HL-60 (cell line): ENCODE data around the gene CDKN2AIPNL.

ENCODE experiments used
- DNase-seq, 2 experiments: peaks; one replicate each; pipeline ENCODE4 v3.0.0-alpha.2; 2010 to 2020; ENCODE audit warnings: low read depth in 1 of 2, low spot score in 1 of 2
- H3K27ac ChIP-seq: fragments of 250-450 bp; sonication (Bioruptor Pico); replicated peaks from 2 replicates; pipeline ENCODE4 v1.5.1; 2020; ENCODE audit warnings: mild to moderate bottlenecking, moderate library complexity
- H3K27me3 ChIP-seq: fragments of 250-450 bp; sonication (Bioruptor Pico); 2 replicates; pipeline ENCODE4 v1.5.1; 2021; ENCODE audit warnings: mild to moderate bottlenecking, moderate library complexity; ENCODE audit not compliant: insufficient read depth, poor library complexity, severe bottlenecking
- H3K4me3 ChIP-seq: replicated peaks from 2 replicates; pipeline ENCODE4 v1.5.1; 2011; ENCODE audit warnings: mild to moderate bottlenecking, control low read depth, low read length; ENCODE audit not compliant: insufficient read depth
- CTCF ChIP-seq: IDR thresholded peaks from one replicate; pipeline ENCODE4 v1.5.1; 2011; ENCODE audit warnings: low read length, control low read depth, inconsistent platforms; ENCODE audit not compliant: insufficient read depth
- GABPA ChIP-seq: IDR thresholded peaks from 2 replicates; pipeline ENCODE4 v1.6.1; 2012; ENCODE audit warnings: low read depth
- POLR2AphosphoS5 ChIP-seq: IDR thresholded peaks from 2 replicates; pipeline ENCODE4 v1.6.1; 2012; ENCODE audit warnings: low read depth
- REST ChIP-seq: IDR thresholded peaks from 2 replicates; pipeline ENCODE4 v1.6.1; 2012; ENCODE audit warnings: low read depth; ENCODE audit not compliant: insufficient replicate concordance
- SPI1 ChIP-seq: IDR thresholded peaks from 2 replicates; pipeline ENCODE4 v1.6.1; 2012; ENCODE audit warnings: low read depth, mild to moderate bottlenecking, borderline replicate concordance

CDKN2AIPNL gene

DNA sequence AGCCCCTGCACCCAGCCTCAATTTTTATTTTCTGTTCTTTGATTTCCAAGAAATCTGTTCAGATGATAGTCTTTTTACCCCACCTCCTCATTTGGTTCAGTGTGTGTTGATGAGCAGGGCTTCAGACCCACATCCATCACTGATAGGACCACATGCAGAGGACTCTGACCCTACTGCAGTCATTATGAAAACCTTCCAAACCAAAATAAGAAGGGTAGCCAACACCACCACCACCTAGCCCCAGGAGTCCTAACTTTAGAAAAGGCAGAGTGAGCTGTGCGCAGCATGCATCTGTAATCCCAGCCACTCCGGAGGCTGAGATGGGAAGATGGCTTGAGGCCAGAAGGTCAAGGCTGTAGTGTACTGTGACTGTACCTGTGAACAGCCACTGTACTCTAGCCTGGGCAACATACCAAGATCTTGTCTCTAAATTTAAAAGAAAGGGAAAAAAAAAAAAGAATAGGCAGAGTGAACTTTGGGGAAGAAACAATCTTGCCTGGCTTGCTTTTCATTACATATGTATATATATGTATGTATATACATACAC, 13.0 kb downstream of the CDKN2AIPNL start:
- DNase-seq, result no peak
- Histone ChIP-seq H3K27me3 (no peaks in the 10 kb centered on the region), H3K4me3 (no peak overlapping the region), H3K27ac (no peak overlapping the region)
- no peak for TF ChIP-seq REST
- no peak for TF ChIP-seq POLR2AphosphoS5
- no peak for TF ChIP-seq SPI1
- no peak for TF ChIP-seq CTCF
- no peak for TF ChIP-seq GABPA

DNA sequence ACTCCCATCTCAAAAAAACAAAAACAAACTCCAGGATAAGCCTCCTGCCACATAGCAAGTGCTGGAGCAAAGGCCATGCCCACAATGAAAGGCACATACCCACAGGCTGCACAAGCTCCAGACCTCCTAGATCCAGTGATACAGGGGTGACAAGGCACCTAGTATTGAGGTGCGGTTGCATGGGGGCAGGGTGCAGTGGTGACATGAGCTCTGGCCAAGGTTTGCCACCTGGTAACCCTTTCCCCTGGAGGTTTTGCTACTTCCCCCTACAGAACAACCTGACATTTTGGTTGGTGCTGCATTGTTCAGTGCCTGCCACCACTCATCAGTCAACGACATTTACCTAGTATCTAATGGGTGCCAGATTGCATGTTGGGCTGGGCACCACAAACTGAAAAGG, 14.5 kb downstream of the CDKN2AIPNL start:
- no peak for TF ChIP-seq CTCF
- no peak for TF ChIP-seq POLR2AphosphoS5
- TF ChIP-seq REST, result no peak
- TF ChIP-seq SPI1, result no peak
- TF ChIP-seq GABPA, result no peak
- DNase-seq, result no peak
- Histone ChIP-seq H3K27ac (no peak overlapping the region), H3K4me3 (no peak overlapping the region), H3K27me3 (no peaks in the 10 kb centered on the region)

DNA sequence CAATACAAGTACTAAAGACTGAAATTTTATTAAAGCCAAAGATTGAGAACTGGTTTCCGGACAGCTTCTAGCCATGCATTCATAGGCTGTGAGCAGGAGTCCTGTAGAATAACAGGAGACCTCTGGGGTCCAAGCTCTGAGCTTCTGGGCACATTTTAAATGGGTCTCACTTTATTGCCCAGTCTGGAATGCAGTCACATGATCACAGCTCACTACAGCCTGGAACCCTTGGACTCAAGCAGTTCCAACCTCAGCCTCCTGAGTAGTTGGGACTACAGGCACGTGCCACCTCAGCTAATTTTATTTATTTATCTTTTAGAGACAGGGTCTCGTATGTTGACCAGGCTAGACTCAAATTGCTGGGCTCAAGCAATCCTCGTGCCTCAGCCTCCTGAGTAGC, 15.4 kb downstream of the CDKN2AIPNL start:
- no peak overlapping the region for H3K27ac ChIP-seq
- no peak overlapping the region for H3K4me3 ChIP-seq
- no peak for DNase-seq
- TF ChIP-seq CTCF (no peak), SPI1 (no peak), POLR2AphosphoS5 (no peak), REST (no peak), GABPA (no peak)
- no peaks in the 10 kb centered on the region for H3K27me3 ChIP-seq
